Dedifferentiated amniotic fluid mesenchymal stem cell (primary cell): ENCODE measurements around the gene ZCCHC24.

Source experiments
- DNase-seq: peaks from one replicate; pipeline ENCODE4 v3.0.0-alpha.2; 2016; ENCODE audit errors: extremely low spot score

The ZCCHC24 gene

DNA sequence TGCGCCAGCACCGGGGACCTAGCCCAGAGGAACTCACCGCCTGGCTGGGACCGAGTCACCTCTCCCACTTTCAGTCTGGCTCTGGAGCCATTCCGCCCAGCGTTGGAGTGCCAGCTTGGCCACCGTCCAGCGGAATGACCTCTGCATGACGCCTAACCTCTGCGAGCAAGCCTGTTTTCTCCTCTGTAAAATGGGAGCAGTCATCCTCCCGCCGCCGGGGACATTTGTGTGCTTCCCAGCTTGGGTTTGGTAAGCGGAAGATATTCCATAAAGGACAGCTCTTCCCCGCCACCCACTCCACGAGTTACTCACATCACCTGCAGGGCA lies 1.3 kb upstream of the ZCCHC24 start:
- no peak for DNase-seq

DNA sequence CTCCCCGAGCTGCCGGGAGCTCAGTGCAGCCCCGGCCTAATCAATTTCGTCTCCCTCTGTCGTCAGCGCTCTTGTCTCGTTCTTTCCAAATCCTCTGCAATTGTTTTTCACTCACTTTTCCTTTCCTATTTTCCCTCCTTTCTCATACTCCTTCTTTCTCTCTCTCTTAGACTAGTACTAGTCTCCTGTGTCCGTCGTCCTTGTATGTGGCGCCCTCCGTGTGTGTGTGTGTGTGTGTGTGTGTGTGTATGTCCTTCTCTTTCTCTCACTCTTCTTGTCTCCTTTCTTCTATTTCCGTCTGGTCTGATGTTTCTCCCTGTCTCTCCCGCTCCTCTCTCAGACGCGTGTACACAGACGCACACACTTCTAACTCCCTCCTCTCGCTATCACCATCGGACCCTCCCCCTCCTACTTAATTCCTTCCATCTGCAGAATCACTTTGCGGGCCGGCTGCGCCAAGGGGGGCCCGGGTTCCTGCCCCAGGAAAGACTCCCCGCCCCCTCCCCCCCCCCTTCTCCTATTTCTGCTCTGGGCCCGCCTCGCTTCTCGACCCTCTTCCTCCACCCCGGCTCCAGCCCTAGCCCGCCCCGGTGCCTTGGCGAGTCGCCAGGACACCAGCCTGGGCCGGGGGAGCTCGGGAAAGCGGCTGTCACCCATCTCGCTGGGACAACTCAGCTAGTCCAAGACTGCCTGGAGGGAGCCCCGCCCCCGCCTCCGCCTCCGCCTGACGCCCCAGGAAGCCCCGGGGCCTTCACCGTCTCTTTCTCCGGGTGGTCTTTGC lies 743 bp upstream of the ZCCHC24 start:
- DNase-seq: no peak

DNA sequence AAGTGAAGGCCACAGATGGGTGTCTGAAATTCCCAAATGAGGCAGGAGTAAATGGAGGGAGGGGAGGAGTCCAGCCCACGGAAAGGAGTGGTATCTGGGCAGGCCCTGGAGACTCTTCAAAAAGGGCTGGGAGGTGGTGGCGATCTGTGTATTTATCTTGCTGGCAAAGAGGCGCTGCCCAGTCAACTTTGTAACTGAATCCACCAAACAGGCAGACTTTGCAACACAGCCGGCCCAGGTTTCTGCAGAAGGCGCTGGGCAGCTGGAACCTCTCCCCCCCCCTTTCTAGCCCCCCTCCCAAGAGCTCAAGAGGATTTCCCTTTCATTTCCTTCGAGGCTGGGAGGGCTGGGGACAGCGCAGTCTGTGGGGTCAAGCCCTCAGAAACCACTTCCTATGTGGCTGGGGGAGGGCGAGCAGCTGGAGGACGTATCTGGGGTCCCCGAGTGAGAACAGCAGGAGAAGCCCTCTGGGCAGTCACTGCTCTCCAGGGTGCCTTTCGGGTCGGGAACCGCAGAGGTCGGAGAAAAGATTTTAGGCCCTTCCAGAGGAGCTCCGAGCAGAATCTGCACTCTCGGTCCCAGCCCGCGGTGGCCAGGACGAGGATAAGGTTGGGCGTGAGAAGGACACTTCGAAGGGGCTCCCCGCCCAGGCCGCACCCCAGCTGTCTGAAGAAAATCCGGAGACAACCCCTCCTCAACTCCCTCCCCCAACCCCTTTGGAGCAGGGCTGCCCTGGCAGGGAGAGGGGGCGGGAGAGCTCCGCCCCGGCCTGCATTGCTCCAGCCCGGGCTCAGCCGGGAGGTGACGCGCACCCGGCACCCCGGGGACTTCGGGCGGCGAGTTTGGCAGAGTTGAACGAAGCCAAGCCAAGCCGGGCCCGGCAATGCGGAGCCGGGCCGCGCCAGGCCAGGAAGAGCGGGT lies 965 bp downstream of the ZCCHC24 start:
- peak; percentile 36 for DNase-seq

- no peak for DNase-seq
Measured at GRCh38 chr10:79443338-79444198, 1.9 kb downstream of the ZCCHC24 start.

DNA sequence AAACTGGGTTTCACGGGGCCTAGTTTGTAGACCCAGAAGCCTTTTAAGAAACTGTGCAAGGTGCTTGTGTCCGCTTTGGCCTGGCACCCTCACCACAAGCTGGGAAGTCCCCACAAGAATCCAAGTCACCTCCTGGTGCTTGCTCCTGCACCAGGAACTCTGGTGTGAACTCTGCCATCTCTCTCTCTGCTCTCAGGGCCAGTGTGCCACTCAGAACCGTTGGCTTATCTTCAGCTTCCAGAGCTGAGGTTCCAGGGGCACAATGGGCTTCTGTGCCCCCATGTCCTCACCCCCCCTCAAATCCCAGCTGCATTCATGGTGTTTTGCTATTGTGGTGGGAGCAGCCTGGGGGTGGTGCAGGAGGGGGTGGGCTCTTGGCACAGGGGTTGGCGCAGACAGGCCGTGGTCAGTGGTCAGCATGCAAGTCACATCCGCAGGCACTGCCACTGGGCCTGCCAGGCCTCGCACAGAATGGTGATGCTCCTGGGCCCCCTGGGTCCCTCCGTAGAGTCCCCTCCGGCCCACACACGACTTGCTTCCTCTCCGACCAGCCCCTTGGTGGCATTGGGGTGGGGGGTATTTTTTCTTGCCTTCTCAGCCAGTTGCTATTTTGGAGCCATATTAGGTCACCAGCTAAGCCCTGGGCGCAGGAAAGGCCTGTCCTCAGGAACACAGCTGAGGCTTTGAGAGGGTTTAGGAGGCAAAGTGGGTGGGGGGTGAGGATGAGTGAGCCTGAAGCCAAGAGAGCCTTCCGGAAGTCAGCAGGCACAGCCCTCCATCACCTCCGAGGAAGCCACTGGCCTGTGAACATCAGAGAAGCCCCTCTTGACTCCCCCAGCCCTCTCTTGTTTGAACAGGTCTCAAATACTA lies 3.0 kb downstream of the ZCCHC24 start:
- no peak for DNase-seq

GRCh38 chr10:79441433-79441832 lies 4.0 kb downstream of the ZCCHC24 start:
- no peak for DNase-seq

- no peak for DNase-seq
Measured at GRCh38 chr10:79440281-79440680, 5.1 kb downstream of the ZCCHC24 start.

- DNase-seq: no peak
Measured at GRCh38 chr10:79438699-79439085, 6.7 kb downstream of the ZCCHC24 start.

GRCh38 chr10:79438021-79438698 lies 7.3 kb downstream of the ZCCHC24 start:
- no peak for DNase-seq

GRCh38 chr10:79437111-79437814 lies 8.2 kb downstream of the ZCCHC24 start:
- no peak for DNase-seq

DNA sequence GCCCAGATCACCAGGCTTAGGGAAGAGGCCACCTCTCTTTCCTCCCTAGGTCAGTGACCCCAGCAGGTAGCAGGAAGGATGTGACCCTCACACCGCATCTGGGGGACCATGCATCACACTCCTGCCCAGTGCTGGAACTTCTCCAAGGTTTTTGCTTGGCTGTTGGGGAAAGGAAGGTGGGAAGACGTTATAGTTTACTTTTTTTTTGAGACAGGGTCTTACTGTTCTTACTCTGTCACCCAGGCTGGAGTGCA lies 8.6 kb downstream of the ZCCHC24 start:
- no peak for DNase-seq

GRCh38 chr10:79436066-79436849 lies 9.2 kb downstream of the ZCCHC24 start:
- DNase-seq: no peak

DNA sequence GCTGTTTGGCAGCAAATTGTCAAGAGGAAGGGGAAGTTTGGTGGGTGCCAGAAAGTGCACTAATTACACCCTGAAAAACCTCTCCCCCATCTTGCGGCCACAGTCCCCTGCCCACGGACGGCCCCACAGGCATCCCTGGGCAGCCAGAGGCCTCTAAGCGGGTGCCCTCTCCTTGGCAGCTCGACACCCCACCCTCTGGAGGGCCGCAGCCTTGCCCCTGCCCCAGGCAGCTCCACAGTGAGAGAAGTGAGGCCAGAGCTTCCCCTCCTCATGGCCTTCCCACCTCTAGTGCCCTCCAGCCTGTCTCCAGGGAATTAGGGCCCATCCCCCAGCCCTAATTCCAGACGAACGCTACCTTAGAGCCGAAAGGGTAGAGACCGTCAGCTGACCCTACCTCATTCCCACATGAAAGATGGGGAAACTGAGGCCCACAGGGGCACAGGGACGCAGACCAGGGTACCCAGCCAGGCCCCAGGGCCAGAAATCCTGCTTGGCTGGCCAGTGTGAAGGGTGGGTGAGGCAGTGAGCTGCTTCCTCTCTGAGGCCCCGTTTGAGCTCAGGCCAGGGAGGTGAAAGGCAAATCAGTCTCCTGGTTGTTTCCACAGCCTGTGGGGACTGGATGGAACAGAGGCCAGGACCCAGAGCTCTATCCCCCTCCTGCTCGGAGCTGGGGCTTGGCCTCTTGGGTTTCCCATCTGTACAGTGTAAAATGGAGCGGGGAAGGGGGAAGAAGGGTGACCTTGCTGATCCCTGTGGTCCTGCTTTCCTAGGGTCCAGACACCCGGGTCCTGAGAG lies 10.0 kb downstream of the ZCCHC24 start:
- DNase-seq: no peak

GRCh38 chr10:79434821-79435251 lies 10.6 kb downstream of the ZCCHC24 start:
- DNase-seq: peak; percentile 70

DNA sequence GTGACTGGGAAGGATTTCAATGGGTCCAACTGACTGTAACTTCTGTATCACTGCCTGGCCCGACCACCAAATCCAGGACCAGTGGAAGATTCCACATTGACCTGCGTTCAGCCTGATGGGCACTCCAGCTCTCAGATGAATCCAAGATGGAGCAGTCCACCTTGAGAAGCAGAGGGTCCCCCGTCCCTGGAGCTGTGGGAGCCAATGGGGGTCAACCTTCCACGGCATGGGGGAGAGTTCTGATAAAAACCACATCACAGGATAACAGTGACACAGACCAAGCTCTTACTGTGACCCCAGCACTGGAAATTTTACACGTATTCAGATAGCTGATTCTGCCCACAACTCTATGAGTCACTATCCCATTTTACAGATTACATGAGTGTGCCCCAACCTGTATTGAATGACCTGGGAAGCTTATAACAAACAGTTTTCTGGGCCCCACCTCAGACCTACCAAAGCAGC lies 11.2 kb downstream of the ZCCHC24 start:
- no peak for DNase-seq

- no peak for DNase-seq
Measured at GRCh38 chr10:79433324-79434222, 11.9 kb downstream of the ZCCHC24 start.
